B cell (primary cell): ENCODE results near the gene EVI2A. TPM values are rescaled to one million over a fixed set of nuclear protein-coding genes. Genes with fewer than 3 reads are reported as not detected.

ENCODE experiments used
- ATAC-seq: fragments of 200-7000 bp; cut with Tn5 transposase; one replicate; pipeline ENCODE4 v1.10.0; 2021; ENCODE audit warnings: low read depth, mild to moderate bottlenecking, moderate number of reproducible peaks, moderate library complexity
- CTCF ChIA-PET: fragments of 350-600 bp; sonication (Branson Sonifier 250); formaldehyde crosslinking; loops from one replicate; lab custom pipeline; 2021; ENCODE audit warnings: antibody characterized with exemption, inconsistent platforms; lab: Charles Lee
- POLR2A ChIA-PET: fragments of 350-600 bp; sonication (Branson Sonifier 250); formaldehyde crosslinking; loops from one replicate; lab custom pipeline; 2021; ENCODE audit warnings: antibody characterized with exemption; lab: Charles Lee
- DNase-seq: peaks from one replicate; pipeline ENCODE4 v3.0.0; 2013
- H2AFZ ChIP-seq: 2 replicates; pipeline ENCODE4 v1.6.1; 2012; ENCODE audit warnings: mild to moderate bottlenecking, low read depth, low read length; ENCODE audit not compliant: insufficient read depth, poor library complexity, severe bottlenecking
- H3K27ac ChIP-seq, 2 donors: 1 replicate in 1 of 2; 2 replicates in 1 of 2; pipeline ENCODE4 v1.5.1; 2012 to 2013; ENCODE audit warnings: low read length in 2 of 2, mild to moderate bottlenecking in 2 of 2, moderate library complexity in 1 of 2
- H3K27me3 ChIP-seq, 4 experiments: fragments of 200-600 bp in 1 of 4; sonication (generic) in 1 of 4; replicated peaks in 1 of 4; 1 replicate in 2 of 4; 2 replicates in 2 of 4; pipeline versions ENCODE4 v1.6.1 to v1.7.0; 2013 to 2016; ENCODE audit warnings: low read length in 3 of 4, mild to moderate bottlenecking in 2 of 4, mixed read lengths in 1 of 4, moderate library complexity in 1 of 4; ENCODE audit not compliant: insufficient read depth in 4 of 4, control insufficient read depth in 3 of 4; ENCODE audit errors: control extremely low read depth in 1 of 4
- H3K36me3 ChIP-seq, 2 experiments: replicated peaks in 1 of 2; 1 replicate in 1 of 2; 2 replicates in 1 of 2; pipeline versions ENCODE4 v1.6.1 to v1.7.1; 2013; ENCODE audit warnings: low read length in 1 of 2; ENCODE audit not compliant: insufficient read depth in 2 of 2, control insufficient read depth in 1 of 2; ENCODE audit errors: control extremely low read depth in 1 of 2, extremely low read depth in 1 of 2
- H3K4me1 ChIP-seq, 2 donors: fragments of 200-600 bp in 1 of 2; sonication (generic) in 1 of 2; 1 replicate in 1 of 2; 2 replicates in 1 of 2; pipeline versions ENCODE4 v1.5.1 to v1.6.1; 2013 to 2017; ENCODE audit warnings: low read length in 2 of 2; ENCODE audit not compliant: control insufficient read depth in 2 of 2, insufficient read depth in 2 of 2
- H3K4me2 ChIP-seq: replicated peaks from 2 replicates; pipeline ENCODE3; 2012; ENCODE audit warnings: mild to moderate bottlenecking, low read depth, low read length; ENCODE audit not compliant: poor library complexity, severe bottlenecking
- H3K4me3 ChIP-seq, 5 experiments: fragments of 200-600 bp in 1 of 5; sonication (generic) in 1 of 5; 1 replicate in 3 of 5; 2 replicates in 2 of 5; pipeline versions ENCODE4 v1.5.1 to v1.7.0; 2011 to 2016; ENCODE audit warnings: low read length in 4 of 5, mild to moderate bottlenecking in 4 of 5, low read depth in 2 of 5, control low read depth in 1 of 5, moderate library complexity in 1 of 5; ENCODE audit not compliant: insufficient read depth in 1 of 5; ENCODE audit errors: control extremely low read depth in 1 of 5, extremely low read depth in 1 of 5
- H3K79me2 ChIP-seq: fragments of 200-600 bp; sonication (generic); one replicate; pipeline ENCODE4 v1.6.0; 2016; ENCODE audit warnings: low read length; ENCODE audit not compliant: control insufficient read depth, insufficient read depth
- H3K9ac ChIP-seq: fragments of 200-600 bp; sonication (generic); 2 replicates; pipeline ENCODE4 v1.6.1; 2017; ENCODE audit warnings: mild to moderate bottlenecking, low read length, moderate library complexity
- H3K9me3 ChIP-seq, 3 donors: one replicate each; pipeline versions ENCODE4 v1.6.1 to v1.7.1; 2013; ENCODE audit warnings: low read length in 2 of 3; ENCODE audit not compliant: control insufficient read depth in 2 of 3, insufficient read depth in 1 of 3; ENCODE audit errors: control extremely low read depth in 1 of 3
- H4K20me1 ChIP-seq: 2 replicates; pipeline ENCODE4 v1.6.0; 2012; ENCODE audit warnings: mild to moderate bottlenecking, low read length; ENCODE audit not compliant: insufficient read depth, control insufficient read depth, poor library complexity, severe bottlenecking
- H3K27ac Mint-ChIP-seq: one replicate; pipeline ENCODE4 v1.8.0; 2021; ENCODE audit warnings: mixed read lengths
- H3K27me3 Mint-ChIP-seq: one replicate; pipeline ENCODE4 v1.8.0; 2021; ENCODE audit warnings: mixed read lengths
- H3K4me1 Mint-ChIP-seq: one replicate; pipeline ENCODE4 v1.8.0; 2021; ENCODE audit warnings: mixed read lengths
- H3K4me3 Mint-ChIP-seq: one replicate; pipeline ENCODE4 v1.8.0; 2021; ENCODE audit warnings: mixed read lengths
- H3K9me3 Mint-ChIP-seq: one replicate; pipeline ENCODE4 v1.8.0; 2022; ENCODE audit warnings: mixed read lengths; ENCODE audit not compliant: insufficient read depth
- CTCF ChIP-seq: fragments of 200-600 bp; IDR thresholded peaks from one replicate; pipeline ENCODE4 v1.8.0; 2022; ENCODE audit warnings: antibody characterized with exemption, mild to moderate bottlenecking
- EZH2 ChIP-seq: IDR thresholded peaks from 2 replicates; pipeline ENCODE4 v1.6.1; 2012; ENCODE audit warnings: borderline replicate concordance, low read depth, mild to moderate bottlenecking, moderate library complexity, low read length; ENCODE audit not compliant: insufficient read depth, poor library complexity, severe bottlenecking
- WGBS: methylation state at CpG from one replicate; pipeline ENCODE4 v1.1.5; 2013; ENCODE audit warnings: missing lambda C conversion rate; ENCODE audit not compliant: insufficient coverage; 5-methylcytosine and 5-hydroxymethylcytosine counted together
- intact Hi-C: fragments of 100-400 bp; cut with micrococcal nuclease; formaldehyde crosslinking; loops from one replicate; pipeline ENCODE4 v1.10.0; 2022
- polyA plus RNA-seq: library from polyadenylated mRNA; depleted of rRNA; stranded (reverse); fragments of >200 nt; gene quantifications from 2 replicates; pipeline ENCODE4 v1.2.3, GENCODE V29; 2012
- total RNA-seq, 2 donors: library from RNA; stranded (reverse); fragments of 120-200 nt in 1 of 2; gene quantifications; 1 replicate in 1 of 2; 2 replicates in 1 of 2; pipeline versions ENCODE4 v1.2.3 to v1.2.4, GENCODE V29; 2013 to 2022

Gene EVI2A
- total and polyA plus RNA-seq, 2 donors (not counting 1 experiment from before 2014, with no cell fraction given), result 18.2 to 49.3 TPM

DNA sequence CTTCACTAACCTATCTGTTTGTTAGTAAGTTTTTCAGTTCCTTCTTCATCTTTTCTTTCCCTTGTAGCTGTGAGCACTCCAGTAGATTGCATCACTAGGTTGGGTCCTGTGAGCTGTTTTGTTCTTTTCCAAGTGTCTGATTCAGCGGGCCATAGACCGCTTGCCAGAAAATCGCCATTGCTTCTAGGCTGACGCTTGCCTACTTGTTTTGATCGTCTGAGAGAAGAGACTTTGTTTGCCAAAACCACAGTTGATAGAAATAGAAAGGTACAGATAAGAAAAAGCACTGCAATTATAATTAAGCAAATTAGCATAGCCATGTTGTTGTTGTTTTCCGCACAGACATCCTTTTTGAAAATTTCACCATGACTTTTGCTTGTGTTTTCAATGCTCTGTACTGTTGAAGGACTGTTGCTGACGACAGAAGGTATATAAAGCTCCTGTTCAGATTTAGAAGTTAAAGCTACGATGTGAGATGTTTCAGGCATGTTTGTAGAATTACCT lies 3.1 kb downstream of the EVI2A start:
- peak overlapping the region; percentile 50 for H2AFZ ChIP-seq
- no peaks in the 10 kb centered on the region for H3K27me3 ChIP-seq
- ChIA-PET CTCF (interaction anchor here (1.1 to 2.2 kb wide), 3 partner anchors 91 to 176 kb away, joined by 4 to 5 read pairs (median 5); no protein-coding TSS in a partner anchor), POLR2A (interaction anchor here (0.9 to 2.1 kb wide), 2 partner anchors 11 to 37 kb away, joined by 3 to 8 read pairs; no protein-coding TSS in a partner anchor)
- Mint-ChIP-seq H3K4me1 (peaks cover 54% of the 10 kb centered on the region), H3K27me3 (no peaks in the 10 kb centered on the region), H3K27ac (peak overlapping the region; percentile 96), H3K4me3 (peak overlapping the region; percentile 89), H3K9me3 (no peaks in the 10 kb centered on the region)
- H3K36me3 ChIP-seq, result peaks cover 0 to 5% of the 10 kb centered on the region in 2 experiments
- peak overlapping the region; percentile 76 for H3K9ac ChIP-seq
- no peaks in the 10 kb centered on the region for H4K20me1 ChIP-seq
- intact Hi-C loops, result loop anchor here (1.0 to 10.0 kb wide), 3 partner anchors 9 to 566 kb away; partner anchors contain the start of gene NF1
- peak; percentile 66 for DNase-seq
- peak overlapping the region; percentile 79 for H3K4me2 ChIP-seq
- H3K79me2 ChIP-seq, result peaks cover 78% of the 10 kb centered on the region
- no peaks in the 10 kb centered on the region for H3K9me3 ChIP-seq
- 0% methylated on average over 5 of the region's 8 CpGs for WGBS
- peak overlapping the region; percentile 74 to 91 for H3K27ac ChIP-seq
- H3K4me3 ChIP-seq, result peak overlapping the region; percentile 46 to 98 (median 69)
- TF ChIP-seq EZH2 (no peak), CTCF (no peak)
- ATAC-seq, result peak; percentile 31
- H3K4me1 ChIP-seq, result peaks cover 35 to 55% of the 10 kb centered on the region in 2 donors

DNA sequence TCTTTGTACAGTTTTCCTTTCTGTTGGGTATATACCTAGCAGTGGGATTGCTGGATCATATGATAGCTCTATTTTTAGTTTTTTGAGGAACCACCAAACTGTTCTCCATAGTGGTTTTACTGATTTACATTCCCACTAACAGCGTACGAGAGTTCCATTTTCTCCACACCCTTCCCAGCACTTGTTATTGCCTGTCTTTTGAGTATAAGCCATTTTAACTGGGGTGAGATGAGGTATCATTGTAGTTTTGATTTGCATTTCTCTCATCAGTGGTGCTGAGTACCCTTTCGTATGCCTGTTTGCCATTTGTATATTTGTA lies 6.7 kb downstream of the EVI2A start:
- H3K36me3 ChIP-seq, result peaks cover 0 to 5% of the 10 kb centered on the region in 2 experiments
- no peak for ATAC-seq
- TF ChIP-seq EZH2, result no peak
- no peak for TF ChIP-seq CTCF
- no peaks in the 10 kb centered on the region for H4K20me1 ChIP-seq
- Mint-ChIP-seq H3K4me1 (peaks cover 58% of the 10 kb centered on the region), H3K27me3 (no peaks in the 10 kb centered on the region), H3K9me3 (no peaks in the 10 kb centered on the region), H3K4me3 (peak overlapping the region; percentile 86), H3K27ac (peak overlapping the region; percentile 77)
- peak overlapping the region in 2 of 5 experiments; percentile 80 to 92 for H3K4me3 ChIP-seq
- peak overlapping the region; percentile 79 for H3K9ac ChIP-seq
- peaks cover 88% of the 10 kb centered on the region for H3K79me2 ChIP-seq
- no CpG with 5 or more reads among the region's 3 CpGs for WGBS
- peak overlapping the region; percentile 79 for H3K4me2 ChIP-seq
- POLR2A ChIA-PET, result interaction anchor here (1.2 kb wide), 1 partner anchor 180 kb away, joined by 5 read pairs; no protein-coding TSS in a partner anchor
- H3K4me1 ChIP-seq, result peaks cover 27 to 44% of the 10 kb centered on the region in 2 donors
- CTCF ChIA-PET, result no interaction called here
- no peak overlapping the region for H2AFZ ChIP-seq
- intact Hi-C loops, result loop anchor here (5.0 to 10.0 kb wide), 3 partner anchors 220 to 570 kb away; partner anchors contain the start of gene NF1
- H3K27me3 ChIP-seq, result no peaks in the 10 kb centered on the region
- H3K9me3 ChIP-seq, result no peaks in the 10 kb centered on the region
- H3K27ac ChIP-seq, result peak overlapping the region; percentile 54 to 62
- no peak for DNase-seq
